ENCODE data around the gene PLEKHB1. TPM values are rescaled to one million over a fixed set of nuclear protein-coding genes. Genes with fewer than 3 reads are reported as not detected.

PLEKHB1 gene
- total RNA-seq, 1 experiment from 2014 or later: 22.9 TPM

DNA sequence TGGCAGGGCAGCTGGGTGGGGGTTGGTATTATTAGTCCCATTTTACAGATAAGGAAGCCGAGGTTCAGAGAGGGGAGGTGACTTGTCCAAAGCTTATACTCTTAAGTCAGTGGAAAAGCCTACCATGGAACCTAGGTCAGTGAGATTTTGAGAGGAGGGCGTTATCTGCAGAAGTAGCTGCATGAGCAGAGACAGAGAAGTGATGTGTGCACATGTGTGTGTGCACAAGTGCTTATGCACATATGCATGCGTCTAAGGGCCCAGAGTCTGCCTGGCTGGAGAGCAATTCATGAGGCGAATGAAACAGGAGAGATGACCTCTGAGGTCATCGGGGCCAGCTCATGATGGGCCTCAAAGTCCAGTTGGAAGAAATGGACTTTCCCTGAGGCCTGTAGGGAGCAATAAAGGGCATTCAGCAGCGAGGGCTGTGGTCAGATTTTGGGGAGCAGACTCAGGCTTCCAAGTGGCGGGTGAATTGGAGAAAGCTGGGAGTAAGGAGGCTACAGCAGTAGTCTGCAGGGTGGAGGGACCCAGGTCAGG lies 8.2 kb downstream of the PLEKHB1 start (continued):
- TF ChIP-seq YY1 (IDR thresholded peaks at IDR 0.05; ENCODE audit: extremely low read depth, insufficient replicate concordance, low read depth, low read length): no peak

DNA sequence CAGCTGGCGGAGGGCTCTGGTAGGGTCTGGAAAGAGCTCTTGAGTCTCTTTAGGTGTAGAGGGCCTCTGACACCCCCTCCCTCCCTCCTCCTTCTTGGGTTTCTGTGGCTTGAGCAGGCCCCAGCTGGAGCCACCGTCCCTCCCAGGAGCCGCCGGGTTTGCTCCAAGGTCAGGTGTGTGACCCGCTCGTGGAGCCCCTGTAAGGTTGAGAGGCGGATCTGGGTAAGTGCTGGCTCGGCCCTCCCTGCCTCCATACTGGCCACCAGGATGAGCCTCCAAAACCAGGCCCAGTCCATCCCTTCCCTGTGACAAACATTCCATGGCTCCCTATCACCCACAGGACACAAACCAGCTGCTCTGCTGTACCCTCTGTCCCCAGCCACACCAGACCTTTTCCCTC lies 9.3 kb downstream of the PLEKHB1 start:
- no peak for DNase-seq (ENCODE audit: low read depth, low spot score)
- Histone ChIP-seq H3K27ac (ENCODE audit: low read depth, low read length) (no peak overlapping the region), H3K4me1 (ENCODE audit: control insufficient read depth in 1 of 2, insufficient read depth in 2 of 2, low read length in 2 of 2) (peaks cover 18 to 19% of the 10 kb centered on the region in 2 experiments), H4K20me1 (ENCODE audit: insufficient read depth) (no peaks in the 10 kb centered on the region), H3K4me3 (replicated peaks in 1 of 2; ENCODE audit: low read depth in 1 of 2, low read length in 2 of 2) (no peak overlapping the region), H3K4me2 (ENCODE audit: low read length) (no peak overlapping the region), H3K36me3 (ENCODE audit: control insufficient read depth in 1 of 2, insufficient read depth in 2 of 2, low read length in 2 of 2) (no peaks in the 10 kb centered on the region), H2AFZ (ENCODE audit: low read depth, low read length, poor library complexity, severe bottlenecking) (no peak overlapping the region), H3K79me2 (ENCODE audit: insufficient read depth, low read length) (no peaks in the 10 kb centered on the region), H3K9me2 (ENCODE audit: insufficient read depth) (no peaks in the 10 kb centered on the region), H3K27me3 (ENCODE audit: insufficient read depth, low read length) (no peaks in the 10 kb centered on the region), H3K9ac (ENCODE audit: low read length) (no peak overlapping the region), H3K9me3 (ENCODE audit: control insufficient read depth in 1 of 2, insufficient read depth in 1 of 2, low read depth in 1 of 2, low read length in 2 of 2) (no peaks in the 10 kb centered on the region)
- intact Hi-C loops (cut with micrococcal nuclease): no loop called here
- ATAC-seq: no peak
- POLR2A ChIA-PET: no interaction called here
- CTCF ChIA-PET: no interaction called here
- RAD21 ChIA-PET (ENCODE audit: low non-redundant PET in 1 of 2, low total read pairs in 2 of 2, uncharacterized antibody in 2 of 2, unreplicated experiment in 2 of 2): interaction anchor here in 1 of 2 experiments (1.7 kb wide), 1 partner anchor 30 kb away, joined by 4 read pairs; no protein-coding TSS in a partner anchor
- TF ChIP-seq EZH2 (IDR thresholded peaks at IDR 0.05) (no peak), ELF1 (IDR thresholded peaks at IDR 0.05; ENCODE audit: borderline replicate concordance, low read depth) (no peak), EZH2phosphoT487 (IDR thresholded peaks at IDR 0.05; ENCODE audit: borderline replicate concordance) (no peak), JUND (IDR thresholded peaks at IDR 0.05) (no peak), YY1 (IDR thresholded peaks at IDR 0.05; ENCODE audit: extremely low read depth, insufficient replicate concordance, low read depth, low read length) (no peak), ZFX (IDR thresholded peaks at IDR 0.05) (no peak), SP1 (IDR thresholded peaks at IDR 0.05; ENCODE audit: low read depth) (no peak), EGR1 (IDR thresholded peaks at IDR 0.05; ENCODE audit: low read depth) (no peak), TCF7L2 (IDR thresholded peaks at IDR 0.05; ENCODE audit: borderline replicate concordance, extremely low read depth, insufficient read depth, insufficient read length) (no peak), POLR2AphosphoS5 (IDR thresholded peaks at IDR 0.05; ENCODE audit: low read depth, low read length) (no peak), SIN3A (IDR thresholded peaks at IDR 0.05; ENCODE audit: low read depth) (no peak), CEBPB (IDR thresholded peaks at IDR 0.05; ENCODE audit: low read depth) (no peak)
- TF ChIP-seq, protein P1, sequence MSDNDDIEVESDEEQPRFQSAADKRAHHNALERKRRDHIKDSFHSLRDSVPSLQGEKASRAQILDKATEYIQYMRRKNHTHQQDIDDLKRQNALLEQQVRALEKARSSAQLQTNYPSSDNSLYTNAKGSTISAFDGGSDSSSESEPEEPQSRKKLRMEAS (IDR thresholded peaks at IDR 0.05): no peak
- TF ChIP-seq, protein P2, sequence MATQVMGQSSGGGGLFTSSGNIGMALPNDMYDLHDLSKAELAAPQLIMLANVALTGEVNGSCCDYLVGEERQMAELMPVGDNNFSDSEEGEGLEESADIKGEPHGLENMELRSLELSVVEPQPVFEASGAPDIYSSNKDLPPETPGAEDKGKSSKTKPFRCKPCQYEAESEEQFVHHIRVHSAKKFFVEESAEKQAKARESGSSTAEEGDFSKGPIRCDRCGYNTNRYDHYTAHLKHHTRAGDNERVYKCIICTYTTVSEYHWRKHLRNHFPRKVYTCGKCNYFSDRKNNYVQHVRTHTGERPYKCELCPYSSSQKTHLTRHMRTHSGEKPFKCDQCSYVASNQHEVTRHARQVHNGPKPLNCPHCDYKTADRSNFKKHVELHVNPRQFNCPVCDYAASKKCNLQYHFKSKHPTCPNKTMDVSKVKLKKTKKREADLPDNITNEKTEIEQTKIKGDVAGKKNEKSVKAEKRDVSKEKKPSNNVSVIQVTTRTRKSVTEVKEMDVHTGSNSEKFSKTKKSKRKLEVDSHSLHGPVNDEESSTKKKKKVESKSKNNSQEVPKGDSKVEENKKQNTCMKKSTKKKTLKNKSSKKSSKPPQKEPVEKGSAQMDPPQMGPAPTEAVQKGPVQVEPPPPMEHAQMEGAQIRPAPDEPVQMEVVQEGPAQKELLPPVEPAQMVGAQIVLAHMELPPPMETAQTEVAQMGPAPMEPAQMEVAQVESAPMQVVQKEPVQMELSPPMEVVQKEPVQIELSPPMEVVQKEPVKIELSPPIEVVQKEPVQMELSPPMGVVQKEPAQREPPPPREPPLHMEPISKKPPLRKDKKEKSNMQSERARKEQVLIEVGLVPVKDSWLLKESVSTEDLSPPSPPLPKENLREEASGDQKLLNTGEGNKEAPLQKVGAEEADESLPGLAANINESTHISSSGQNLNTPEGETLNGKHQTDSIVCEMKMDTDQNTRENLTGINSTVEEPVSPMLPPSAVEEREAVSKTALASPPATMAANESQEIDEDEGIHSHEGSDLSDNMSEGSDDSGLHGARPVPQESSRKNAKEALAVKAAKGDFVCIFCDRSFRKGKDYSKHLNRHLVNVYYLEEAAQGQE (IDR thresholded peaks at IDR 0.05; ENCODE audit: low read depth): no peak
- TF ChIP-seq, protein P3, sequence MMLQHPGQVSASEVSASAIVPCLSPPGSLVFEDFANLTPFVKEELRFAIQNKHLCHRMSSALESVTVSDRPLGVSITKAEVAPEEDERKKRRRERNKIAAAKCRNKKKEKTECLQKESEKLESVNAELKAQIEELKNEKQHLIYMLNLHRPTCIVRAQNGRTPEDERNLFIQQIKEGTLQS (IDR thresholded peaks at IDR 0.05): no peak
- no TSS peak for BruUV-seq (replicated peaks)

Measured in HCT116 (cell line).